ENCODE measurements around the gene DCK.
A peak's percentile ranks its signal among the peaks of the same experiment; 100 is the strongest.

The DCK gene

DNA sequence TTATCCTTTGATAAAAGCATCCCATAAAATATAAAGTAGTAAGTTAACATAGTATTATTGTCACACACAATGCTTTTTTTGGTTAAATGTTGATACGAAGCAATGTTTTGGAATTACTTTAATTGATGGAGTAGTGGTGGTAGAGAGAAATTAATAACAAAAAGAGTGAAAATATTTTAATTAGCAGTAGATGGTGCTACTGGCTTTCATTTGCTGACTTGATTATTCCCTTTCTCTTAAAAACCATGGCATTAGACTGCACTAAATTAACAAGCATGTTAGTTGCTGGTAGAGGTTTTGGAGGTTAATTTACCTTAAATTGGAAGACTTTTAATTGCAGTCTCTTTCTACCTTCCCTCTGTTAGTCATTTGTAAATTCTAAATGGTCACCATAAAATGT, 8.9 kb upstream of the DCK start:
- TF ChIP-seq, protein P1, sequence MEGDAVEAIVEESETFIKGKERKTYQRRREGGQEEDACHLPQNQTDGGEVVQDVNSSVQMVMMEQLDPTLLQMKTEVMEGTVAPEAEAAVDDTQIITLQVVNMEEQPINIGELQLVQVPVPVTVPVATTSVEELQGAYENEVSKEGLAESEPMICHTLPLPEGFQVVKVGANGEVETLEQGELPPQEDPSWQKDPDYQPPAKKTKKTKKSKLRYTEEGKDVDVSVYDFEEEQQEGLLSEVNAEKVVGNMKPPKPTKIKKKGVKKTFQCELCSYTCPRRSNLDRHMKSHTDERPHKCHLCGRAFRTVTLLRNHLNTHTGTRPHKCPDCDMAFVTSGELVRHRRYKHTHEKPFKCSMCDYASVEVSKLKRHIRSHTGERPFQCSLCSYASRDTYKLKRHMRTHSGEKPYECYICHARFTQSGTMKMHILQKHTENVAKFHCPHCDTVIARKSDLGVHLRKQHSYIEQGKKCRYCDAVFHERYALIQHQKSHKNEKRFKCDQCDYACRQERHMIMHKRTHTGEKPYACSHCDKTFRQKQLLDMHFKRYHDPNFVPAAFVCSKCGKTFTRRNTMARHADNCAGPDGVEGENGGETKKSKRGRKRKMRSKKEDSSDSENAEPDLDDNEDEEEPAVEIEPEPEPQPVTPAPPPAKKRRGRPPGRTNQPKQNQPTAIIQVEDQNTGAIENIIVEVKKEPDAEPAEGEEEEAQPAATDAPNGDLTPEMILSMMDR (IDR thresholded peaks at IDR 0.05; ENCODE audit: borderline replicate concordance, insufficient read depth, low read depth, low read length) = no peak

DNA sequence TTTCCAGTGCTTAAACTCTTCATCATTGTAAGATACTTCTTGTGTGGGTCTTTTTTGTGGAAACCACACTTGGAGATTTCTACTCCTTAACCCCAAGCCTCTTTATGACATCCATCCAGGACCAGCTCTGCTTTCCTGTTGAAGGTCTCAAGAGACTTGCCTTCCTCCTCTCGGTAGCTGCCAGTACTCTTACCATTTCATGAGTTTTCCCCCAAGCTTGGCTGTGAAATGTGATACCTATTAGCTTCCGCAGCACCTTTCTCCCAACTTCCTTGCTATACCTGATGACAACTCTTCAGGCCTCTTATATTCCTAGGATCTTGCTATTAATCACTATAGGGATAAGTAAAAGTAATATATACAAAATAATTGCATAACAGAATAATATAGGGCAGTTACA, 1.9 kb upstream of the DCK start:
- TF ChIP-seq, protein P1 (IDR thresholded peaks at IDR 0.05; ENCODE audit: borderline replicate concordance, insufficient read depth, low read depth, low read length) = no peak
- H3K4me3 ChIP-seq (ENCODE audit: low read depth, low read length) = no peak overlapping the region

More for the DNA sequence above, 8.9 kb upstream of the DCK start:
- no peak overlapping the region for H3K4me3 ChIP-seq (ENCODE audit: low read depth, low read length)

DNA sequence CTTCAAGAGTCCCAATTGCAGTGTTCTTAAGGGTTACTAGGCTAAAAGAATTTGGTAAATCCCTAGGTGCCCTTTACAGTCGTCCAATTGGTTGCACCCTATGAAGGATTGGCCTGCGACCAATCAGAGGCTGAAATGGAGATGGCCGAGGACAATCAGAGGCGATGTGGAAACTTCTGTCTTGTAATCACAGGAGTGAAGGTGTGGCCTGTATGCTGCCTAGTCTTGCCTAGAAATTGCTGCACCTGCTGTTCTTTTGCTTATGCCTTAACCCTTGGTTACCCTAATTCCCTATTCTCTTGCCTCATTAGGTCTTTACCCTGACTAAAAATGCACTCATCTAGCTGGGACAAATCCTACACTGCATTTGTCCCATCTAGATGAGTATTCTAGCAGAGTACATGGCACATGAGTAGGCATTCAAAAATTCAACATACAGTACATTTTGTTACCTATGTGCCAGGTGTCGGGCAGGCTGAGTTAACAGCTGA, 1.0 kb upstream of the DCK start:
- H3K4me3 ChIP-seq (ENCODE audit: low read depth, low read length) = peak overlapping the region; percentile 83
- TF ChIP-seq, protein P1 (IDR thresholded peaks at IDR 0.05; ENCODE audit: borderline replicate concordance, insufficient read depth, low read depth, low read length) = no peak

DNA sequence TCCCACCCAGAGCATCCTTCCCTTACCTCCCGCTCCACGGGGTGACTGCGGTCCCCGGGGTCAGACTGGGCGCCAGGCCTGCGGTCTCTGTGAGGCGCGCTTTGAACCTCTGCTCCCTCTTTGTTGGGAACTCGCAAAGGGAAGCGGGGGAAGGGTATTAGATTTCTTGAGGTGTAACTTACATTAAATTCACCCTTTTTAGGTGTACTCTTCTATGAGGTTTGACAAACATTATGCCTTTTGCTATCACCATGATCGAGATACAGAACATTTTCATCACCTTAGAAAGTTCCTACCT, 569 bp downstream of the DCK start:
- H3K4me3 ChIP-seq (ENCODE audit: low read depth, low read length) = peak overlapping the region; percentile 83
- TF ChIP-seq, protein P1 (IDR thresholded peaks at IDR 0.05; ENCODE audit: borderline replicate concordance, insufficient read depth, low read depth, low read length) = no peak

DNA sequence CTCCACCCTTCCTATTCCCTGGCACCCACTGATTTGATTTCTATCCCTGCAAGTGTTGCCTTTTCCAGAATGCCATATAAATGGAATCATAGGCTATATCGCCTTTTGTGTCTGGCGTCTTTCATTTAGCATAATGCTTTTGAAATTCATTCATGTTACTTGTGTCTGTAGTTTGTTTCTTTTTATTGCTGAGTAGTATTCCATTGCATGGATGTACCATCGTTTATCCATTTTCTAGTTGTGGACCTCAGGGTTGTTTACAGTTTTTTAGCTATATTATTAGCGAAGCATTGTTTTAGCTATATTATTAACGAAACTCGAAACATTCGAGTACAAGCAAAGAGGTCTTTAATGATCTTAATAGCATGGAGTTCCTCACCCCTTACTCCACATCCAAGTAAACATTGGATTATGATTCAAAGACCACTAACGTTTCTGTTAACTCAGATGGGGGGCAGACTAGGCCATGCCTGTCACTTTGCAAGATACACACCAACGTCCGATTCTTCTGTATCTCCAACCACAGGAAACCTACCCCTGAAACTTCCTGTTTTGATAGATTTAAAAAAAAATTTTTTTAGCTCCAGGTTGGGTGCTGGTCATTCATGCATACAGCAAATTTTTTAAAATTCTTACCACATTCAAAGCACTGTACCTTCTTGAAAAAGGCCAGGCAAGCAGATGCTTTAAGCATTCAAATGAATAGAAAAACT, 1.1 kb downstream of the DCK start:
- TF ChIP-seq, protein P1 (IDR thresholded peaks at IDR 0.05; ENCODE audit: borderline replicate concordance, insufficient read depth, low read depth, low read length) = no peak
- peak overlapping the region; percentile 83 for H3K4me3 ChIP-seq (ENCODE audit: low read depth, low read length)

DNA sequence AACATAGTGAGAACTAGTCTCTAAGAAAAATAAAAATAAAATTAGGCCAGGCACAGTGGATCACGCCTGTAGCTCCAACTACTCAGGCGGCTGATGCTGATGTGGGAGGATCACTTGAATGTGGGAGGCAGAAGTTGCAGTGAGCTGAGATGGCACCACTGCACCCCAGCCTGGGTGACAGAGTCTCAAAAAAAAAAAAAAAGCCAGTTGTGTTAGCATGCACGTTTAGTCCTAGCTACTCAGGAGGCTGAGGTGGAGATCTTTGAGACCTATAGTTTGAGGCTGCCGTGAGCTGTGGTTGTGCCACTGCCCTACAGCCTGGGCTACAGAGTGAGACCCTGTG, 2.5 kb downstream of the DCK start:
- TF ChIP-seq, protein P1 (IDR thresholded peaks at IDR 0.05; ENCODE audit: borderline replicate concordance, insufficient read depth, low read depth, low read length) = no peak
- peak overlapping the region; percentile 3 for H3K4me3 ChIP-seq (ENCODE audit: low read depth, low read length)

DNA sequence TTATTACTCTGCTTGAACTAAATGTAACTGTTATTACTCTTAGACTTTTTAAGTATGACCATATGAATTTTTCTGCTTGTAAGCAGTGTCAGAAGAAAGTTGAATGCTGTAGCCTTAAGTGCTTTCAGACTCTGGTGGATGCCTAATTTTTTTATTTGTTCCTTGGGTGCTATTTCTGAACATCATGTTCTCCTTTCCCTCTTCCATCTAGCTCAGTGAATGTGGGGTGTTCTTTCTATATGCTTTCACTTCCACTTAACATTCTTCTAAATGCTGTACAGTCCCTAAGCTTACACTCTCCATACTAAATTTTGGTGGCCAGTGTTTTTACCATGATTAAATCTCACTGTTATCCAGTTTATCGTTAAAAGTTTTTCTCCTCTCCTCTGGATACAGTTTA, 3.6 kb downstream of the DCK start:
- TF ChIP-seq, protein P1 (IDR thresholded peaks at IDR 0.05; ENCODE audit: borderline replicate concordance, insufficient read depth, low read depth, low read length) = no peak
- H3K4me3 ChIP-seq (ENCODE audit: low read depth, low read length) = no peak overlapping the region

All from GM12875 (cell line).